HepG2 (cell line): ENCODE data around the gene VWA1. TPM values are rescaled to one million over a fixed set of nuclear protein-coding genes. Genes with fewer than 3 reads are reported as not detected.

Experiments
- ETV6 ChIP-seq: sonication (generic); formaldehyde crosslinking; conservative IDR thresholded peaks from 2 replicates; pipeline ENCODE4 v1.4.0; 2020; ENCODE audit warnings: missing genetic modification reagents
- HIVEP1 ChIP-seq: sonication (generic); formaldehyde crosslinking; IDR thresholded peaks from 2 replicates; pipeline ENCODE4 v1.4.0; 2020; ENCODE audit warnings: mild to moderate bottlenecking, missing genetic modification reagents
- MYPOP ChIP-seq: sonication (generic); formaldehyde crosslinking; IDR thresholded peaks from 2 replicates; pipeline ENCODE4 v1.8.1; 2023; ENCODE audit warnings: mild to moderate bottlenecking, moderate library complexity, missing genetic modification reagents
- NFYC ChIP-seq: IDR thresholded peaks from 2 replicates; pipeline ENCODE4 v1.6.1; 2016; ENCODE audit warnings: missing genetic modification reagents, missing compliant biosample characterization
- POLR2G ChIP-seq: fragments of 200-400 bp; formaldehyde crosslinking; IDR thresholded peaks from 2 replicates; pipeline ENCODE4 v1.6.1; 2018; ENCODE audit warnings: mild to moderate bottlenecking, low read depth, low read length, moderate library complexity
- SAFB2 ChIP-seq: sonication (generic); formaldehyde crosslinking; IDR thresholded peaks from 2 replicates; pipeline ENCODE4 v1.5.1; 2020; ENCODE audit warnings: missing genetic modification reagents, low read depth, mild to moderate bottlenecking, borderline replicate concordance
- SAP130 ChIP-seq: IDR thresholded peaks from 2 replicates; pipeline ENCODE4 v1.6.1; 2016; ENCODE audit warnings: low read depth
- SPEN ChIP-seq: sonication (generic); formaldehyde crosslinking; IDR thresholded peaks from 2 replicates; pipeline ENCODE4 v1.5.1; 2020; ENCODE audit warnings: low read depth, mild to moderate bottlenecking, missing genetic modification reagents
- STAG1 ChIP-seq: sonication (generic); formaldehyde crosslinking; IDR thresholded peaks from 2 replicates; pipeline ENCODE4 v1.4.0; 2020; ENCODE audit warnings: missing genetic modification reagents
- TAF15 ChIP-seq: fragments of 200-400 bp; formaldehyde crosslinking; IDR thresholded peaks from one replicate; pipeline ENCODE4 v1.6.1; 2018; ENCODE audit warnings: mild to moderate bottlenecking, low read depth, low read length; ENCODE audit not compliant: poor library complexity, severe bottlenecking
- TRAFD1 ChIP-seq: sonication (generic); formaldehyde crosslinking; IDR thresholded peaks from 2 replicates; pipeline ENCODE4 v1.5.1; 2020; ENCODE audit warnings: missing genetic modification reagents, mild to moderate bottlenecking, borderline replicate concordance
- ZBTB7A ChIP-seq: sonication (generic); formaldehyde crosslinking; IDR thresholded peaks from 2 replicates; pipeline ENCODE4 v1.8.0; 2022; ENCODE audit warnings: mild to moderate bottlenecking, missing genetic modification reagents
- ZNF552 ChIP-seq: sonication (generic); formaldehyde crosslinking; IDR thresholded peaks from 2 replicates; pipeline ENCODE4 v1.9.0; 2022; ENCODE audit warnings: missing genetic modification reagents, mild to moderate bottlenecking, borderline replicate concordance
- ZNF557 ChIP-seq: sonication (generic); formaldehyde crosslinking; IDR thresholded peaks from 2 replicates; pipeline ENCODE4 v1.4.0; 2020; ENCODE audit warnings: missing genetic modification reagents
- ZNF605 ChIP-seq: sonication (generic); formaldehyde crosslinking; IDR thresholded peaks from 2 replicates; pipeline ENCODE4 v1.8.0; 2022; ENCODE audit warnings: mild to moderate bottlenecking, missing genetic modification reagents
- ZNF746 ChIP-seq: sonication (generic); formaldehyde crosslinking; IDR thresholded peaks from 2 replicates; pipeline ENCODE4 v1.8.0; 2022; ENCODE audit warnings: mild to moderate bottlenecking, missing genetic modification reagents
- polyA plus RNA-seq, 8 experiments: library from polyadenylated mRNA; depleted of rRNA in 3 of 8; stranded (reverse) in 7 of 8; unstranded in 1 of 8; fragments of >200 nt; fragmentation: Illumina TruSeq in 4 of 8; extraction: Trizol in 4 of 8; gene quantifications; 2 replicates each; pipeline versions ENCODE4 v1.2.1 to v1.2.3, GENCODE V29; 2011 to 2016; ENCODE audit warnings: low read depth in 4 of 8, missing spikeins in 1 of 8, mixed read lengths in 1 of 8; ENCODE audit not compliant: insufficient read depth in 1 of 8
- total RNA-seq, 5 experiments: library from RNA; depleted of rRNA; stranded (reverse); fragments of >200 nt; fragmentation: Illumina TruSeq; extraction: Trizol; gene quantifications; 2 replicates each; pipeline ENCODE4 v1.2.3, GENCODE V29; 2016; ENCODE audit warnings: low read depth in 1 of 5
- TF ChIP-seq, protein P1 (sequence below): IDR thresholded peaks from 2 replicates; pipeline ENCODE4 v1.6.1; 2018; ENCODE audit warnings: missing genetic modification reagents
- TF ChIP-seq, protein P2 (sequence below): sonication (generic); formaldehyde crosslinking; IDR thresholded peaks from 2 replicates; pipeline ENCODE4 v1.5.1; 2020; ENCODE audit warnings: mild to moderate bottlenecking, missing genetic modification reagents
- TF ChIP-seq, protein P3 (sequence below): IDR thresholded peaks from 2 replicates; pipeline ENCODE4 v1.6.1; 2016; ENCODE audit warnings: missing compliant biosample characterization, missing genetic modification reagents, borderline replicate concordance
- TF ChIP-seq, protein P4 (sequence below): sonication (generic); formaldehyde crosslinking; IDR thresholded peaks from 2 replicates; pipeline ENCODE4 v1.9.0; 2022; ENCODE audit warnings: low read depth, missing genetic modification reagents

The VWA1 gene
- total and polyA plus RNA-seq, 2 of the 13 experiments (the other 11 are each of a cell fraction or from before 2014, with no cell fraction given), result 40.9 to 57.5 TPM

GRCh38 chr1:1461721-1462317 is 26.3 kb downstream of the VWA1 start (continued):
- TF ChIP-seq TRAFD1 (no peak), SAP130 (CRISPR knock-in tag) (no peak), ETV6 (CRISPR knock-in tag) (no peak), STAG1 (CRISPR knock-in tag) (no peak), TAF15 (no peak), HIVEP1 (CRISPR knock-in tag) (no peak), ZNF557 (CRISPR knock-in tag) (no peak), SAFB2 (no peak), ZNF746 (no peak), POLR2G (no peak), NFYC (CRISPR knock-in tag) (no peak), MYPOP (CRISPR knock-in tag) (no peak), SPEN (peak; percentile 2; the same call in 1 of the 2 replicates), ZNF552 (CRISPR knock-in tag) (no peak), ZNF605 (CRISPR knock-in tag) (no peak), ZBTB7A (CRISPR knock-in tag) (no peak)
- TF ChIP-seq, protein P1, sequence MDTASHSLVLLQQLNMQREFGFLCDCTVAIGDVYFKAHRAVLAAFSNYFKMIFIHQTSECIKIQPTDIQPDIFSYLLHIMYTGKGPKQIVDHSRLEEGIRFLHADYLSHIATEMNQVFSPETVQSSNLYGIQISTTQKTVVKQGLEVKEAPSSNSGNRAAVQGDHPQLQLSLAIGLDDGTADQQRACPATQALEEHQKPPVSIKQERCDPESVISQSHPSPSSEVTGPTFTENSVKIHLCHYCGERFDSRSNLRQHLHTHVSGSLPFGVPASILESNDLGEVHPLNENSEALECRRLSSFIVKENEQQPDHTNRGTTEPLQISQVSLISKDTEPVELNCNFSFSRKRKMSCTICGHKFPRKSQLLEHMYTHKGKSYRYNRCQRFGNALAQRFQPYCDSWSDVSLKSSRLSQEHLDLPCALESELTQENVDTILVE (CRISPR knock-in tag), result no peak
- TF ChIP-seq, protein P2, sequence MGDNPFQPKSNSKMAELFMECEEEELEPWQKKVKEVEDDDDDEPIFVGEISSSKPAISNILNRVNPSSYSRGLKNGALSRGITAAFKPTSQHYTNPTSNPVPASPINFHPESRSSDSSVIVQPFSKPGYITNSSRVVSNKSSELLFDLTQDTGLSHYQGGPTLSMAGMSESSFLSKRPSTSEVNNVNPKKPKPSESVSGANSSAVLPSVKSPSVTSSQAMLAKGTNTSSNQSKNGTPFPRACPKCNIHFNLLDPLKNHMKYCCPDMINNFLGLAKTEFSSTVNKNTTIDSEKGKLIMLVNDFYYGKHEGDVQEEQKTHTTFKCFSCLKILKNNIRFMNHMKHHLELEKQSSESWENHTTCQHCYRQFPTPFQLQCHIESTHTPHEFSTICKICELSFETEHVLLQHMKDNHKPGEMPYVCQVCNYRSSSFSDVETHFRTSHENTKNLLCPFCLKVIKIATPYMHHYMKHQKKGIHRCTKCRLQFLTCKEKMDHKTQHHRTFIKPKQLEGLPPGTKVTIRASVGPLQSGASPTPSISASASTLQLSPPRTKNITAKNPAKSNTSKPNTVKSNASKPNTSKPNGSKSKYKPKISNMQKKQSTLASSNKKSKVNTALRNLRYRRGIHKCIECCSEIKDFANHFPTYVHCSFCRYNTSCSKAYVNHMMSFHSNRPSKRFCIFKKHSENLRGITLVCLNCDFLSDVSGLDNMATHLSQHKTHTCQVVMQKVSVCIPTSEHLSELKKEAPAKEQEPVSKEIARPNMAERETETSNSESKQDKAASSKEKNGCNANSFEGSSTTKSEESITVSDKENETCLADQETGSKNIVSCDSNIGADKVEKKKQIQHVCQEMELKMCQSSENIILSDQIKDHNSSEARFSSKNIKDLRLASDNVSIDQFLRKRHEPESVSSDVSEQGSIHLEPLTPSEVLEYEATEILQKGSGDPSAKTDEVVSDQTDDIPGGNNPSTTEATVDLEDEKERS (CRISPR knock-in tag), result no peak
- TF ChIP-seq, protein P3, sequence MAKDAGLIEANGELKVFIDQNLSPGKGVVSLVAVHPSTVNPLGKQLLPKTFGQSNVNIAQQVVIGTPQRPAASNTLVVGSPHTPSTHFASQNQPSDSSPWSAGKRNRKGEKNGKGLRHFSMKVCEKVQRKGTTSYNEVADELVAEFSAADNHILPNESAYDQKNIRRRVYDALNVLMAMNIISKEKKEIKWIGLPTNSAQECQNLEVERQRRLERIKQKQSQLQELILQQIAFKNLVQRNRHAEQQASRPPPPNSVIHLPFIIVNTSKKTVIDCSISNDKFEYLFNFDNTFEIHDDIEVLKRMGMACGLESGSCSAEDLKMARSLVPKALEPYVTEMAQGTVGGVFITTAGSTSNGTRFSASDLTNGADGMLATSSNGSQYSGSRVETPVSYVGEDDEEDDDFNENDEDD (CRISPR knock-in tag), result no peak
- TF ChIP-seq, protein P4, sequence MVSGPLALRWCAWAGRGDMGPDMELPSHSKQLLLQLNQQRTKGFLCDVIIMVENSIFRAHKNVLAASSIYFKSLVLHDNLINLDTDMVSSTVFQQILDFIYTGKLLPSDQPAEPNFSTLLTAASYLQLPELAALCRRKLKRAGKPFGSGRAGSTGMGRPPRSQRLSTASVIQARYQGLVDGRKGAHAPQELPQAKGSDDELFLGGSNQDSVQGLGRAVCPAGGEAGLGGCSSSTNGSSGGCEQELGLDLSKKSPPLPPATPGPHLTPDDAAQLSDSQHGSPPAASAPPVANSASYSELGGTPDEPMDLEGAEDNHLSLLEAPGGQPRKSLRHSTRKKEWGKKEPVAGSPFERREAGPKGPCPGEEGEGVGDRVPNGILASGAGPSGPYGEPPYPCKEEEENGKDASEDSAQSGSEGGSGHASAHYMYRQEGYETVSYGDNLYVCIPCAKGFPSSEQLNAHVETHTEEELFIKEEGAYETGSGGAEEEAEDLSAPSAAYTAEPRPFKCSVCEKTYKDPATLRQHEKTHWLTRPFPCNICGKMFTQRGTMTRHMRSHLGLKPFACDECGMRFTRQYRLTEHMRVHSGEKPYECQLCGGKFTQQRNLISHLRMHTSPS (CRISPR knock-in tag), result peak; percentile 22; the same call in 1 of the 2 replicates
